GM12878 (cell line): ENCODE measurements around the gene JHY. TPM values are rescaled to one million over a fixed set of nuclear protein-coding genes. Genes with fewer than 3 reads are reported as not detected.

Experiments used
- ATAC-seq: fragments of 200-7000 bp; cut with Tn5 transposase; 3 replicates; pipeline ENCODE4 v1.9.1; 2020; ENCODE audit warnings: mild to moderate bottlenecking, moderate library complexity
- BruUV-seq: library from RNA; stranded (reverse); fragments of 400-500 nt; replicated peaks from 2 replicates; lab custom pipeline; 2021; lab: Mats Ljungman, UMichigan
- CTCF ChIA-PET: fragments of 300-600 bp; sonication (Branson Sonifier 250); formaldehyde crosslinking; extraction: SDS; loops from one replicate; lab custom pipeline; 2021; ENCODE audit warnings: inconsistent platforms; lab: Yijun Ruan, JAX
- POLR2A ChIA-PET: fragments of 350-600 bp; formaldehyde crosslinking; extraction: SDS; loops from one replicate; lab custom pipeline; 2021; ENCODE audit warnings: inconsistent platforms; lab: Charles Lee
- RAD21 ChIA-PET: fragments of 300-600 bp; sonication (Branson Sonifier 250); formaldehyde crosslinking; loops from one replicate; lab custom pipeline; 2023; ENCODE audit warnings: antibody characterized with exemption; ENCODE audit not compliant: unreplicated experiment; lab: Charles Lee
- SMC1A ChIA-PET: fragments of 300-600 bp; sonication (Branson Sonifier 250); formaldehyde crosslinking; loops from one replicate; lab custom pipeline; 2023; ENCODE audit not compliant: unreplicated experiment, uncharacterized antibody; lab: Charles Lee
- DNase-seq: peaks from one replicate; pipeline ENCODE4 v3.0.0-alpha.2; 2011; ENCODE audit warnings: low read depth, low spot score
- FAIRE-seq: peaks from 3 replicates; lab custom pipeline; 2011; peaks lifted over from hg19 to GRCh38; lab: Jason Lieb, UNC
- H2AFZ ChIP-seq: 2 replicates; pipeline ENCODE4 v1.6.0; 2011; ENCODE audit warnings: low read depth, low read length, control low read depth; ENCODE audit not compliant: control insufficient read depth
- H3K27ac ChIP-seq: 2 replicates; pipeline ENCODE4 v1.5.1; 2011; ENCODE audit warnings: control low read depth; ENCODE audit not compliant: control insufficient read depth, insufficient read depth
- H3K27me3 ChIP-seq, 2 experiments: replicated peaks in 1 of 2; 2 replicates each; pipeline versions ENCODE4 v1.6.0 to v1.6.1; 2011; ENCODE audit warnings: low read length in 1 of 2; ENCODE audit not compliant: control insufficient read depth in 2 of 2, insufficient read depth in 2 of 2
- H3K36me3 ChIP-seq, 2 experiments: 2 replicates each; pipeline ENCODE4 v1.5.1; 2011; ENCODE audit warnings: low read length in 1 of 2; ENCODE audit not compliant: control insufficient read depth in 2 of 2, insufficient read depth in 2 of 2
- H3K4me1 ChIP-seq: 2 replicates; pipeline ENCODE4 v1.6.1; 2011; ENCODE audit warnings: mild to moderate bottlenecking, low read length, moderate library complexity, mixed read lengths; ENCODE audit not compliant: control insufficient read depth, insufficient read depth
- H3K4me2 ChIP-seq: 2 replicates; pipeline ENCODE4 v1.6.0; 2011; ENCODE audit warnings: control low read depth; ENCODE audit not compliant: control insufficient read depth, insufficient read depth
- H3K4me3 ChIP-seq: fragments of 200-600 bp; sonication (generic); 2 replicates; pipeline ENCODE4 v1.5.1; 2016
- H3K79me2 ChIP-seq: 2 replicates; pipeline ENCODE4 v1.6.0; 2011; ENCODE audit warnings: low read length; ENCODE audit not compliant: control insufficient read depth, insufficient read depth
- H3K9ac ChIP-seq: 2 replicates; pipeline ENCODE4 v1.8.0; 2011; ENCODE audit warnings: low read length, control low read depth, mixed read lengths; ENCODE audit not compliant: control insufficient read depth, insufficient read depth
- H3K9me3 ChIP-seq: replicated peaks from 3 replicates; pipeline ENCODE4 v1.5.1; 2011; ENCODE audit warnings: mild to moderate bottlenecking, low read length; ENCODE audit not compliant: control insufficient read depth, insufficient read depth
- H4K20me1 ChIP-seq: 2 replicates; pipeline ENCODE4 v1.6.0; 2011; ENCODE audit not compliant: control insufficient read depth, insufficient read depth
- ATF7 ChIP-seq: fragments of 450-650 bp; IDR thresholded peaks from 2 replicates; pipeline ENCODE4 v1.6.1; 2016; ENCODE audit warnings: low read depth, mild to moderate bottlenecking
- BACH1 ChIP-seq: fragments of 450-650 bp; IDR thresholded peaks from 2 replicates; pipeline ENCODE4 v1.6.1; 2017; ENCODE audit warnings: mild to moderate bottlenecking, borderline replicate concordance
- CHD2 ChIP-seq: IDR thresholded peaks from 2 replicates; pipeline ENCODE4 v1.6.1; 2011; ENCODE audit warnings: low read depth, low read length, improper control_type of control experiment, borderline replicate concordance
- CTCF ChIP-seq, 3 experiments: IDR thresholded peaks in 2 of 3; conservative IDR thresholded peaks in 1 of 3; 2 replicates each; pipeline ENCODE4 v1.5.1; 2011; ENCODE audit warnings: low read depth in 3 of 3, low read length in 3 of 3, mild to moderate bottlenecking in 3 of 3, control low read depth in 2 of 3, moderate library complexity in 2 of 3, inconsistent platforms in 1 of 3, mixed read lengths in 1 of 3; ENCODE audit not compliant: control insufficient read depth in 2 of 3, insufficient read depth in 1 of 3; ENCODE audit errors: extremely low read depth in 1 of 3
- DPF2 ChIP-seq: fragments of 450-650 bp; IDR thresholded peaks from 2 replicates; pipeline ENCODE4 v1.6.1; 2017; ENCODE audit warnings: mild to moderate bottlenecking
- ETV6 ChIP-seq, 2 experiments: fragments of 450-650 bp in 1 of 2; IDR thresholded peaks in 1 of 2; conservative IDR thresholded peaks in 1 of 2; 2 replicates each; pipeline ENCODE4 v1.6.1; 2014; ENCODE audit warnings: antibody characterized with exemption in 1 of 2, borderline replicate concordance in 1 of 2, low read depth in 1 of 2, mild to moderate bottlenecking in 1 of 2, moderate library complexity in 1 of 2
- MTA2 ChIP-seq: fragments of 450-650 bp; IDR thresholded peaks from 2 replicates; pipeline ENCODE4 v1.6.1; 2016; ENCODE audit warnings: low read depth, mild to moderate bottlenecking, moderate library complexity
- POLR2A ChIP-seq: IDR thresholded peaks from 2 replicates; pipeline ENCODE4 v1.6.1; 2011; ENCODE audit warnings: low read depth, mild to moderate bottlenecking, low read length
- RAD21 ChIP-seq: IDR thresholded peaks from 2 replicates; pipeline ENCODE4 v1.6.1; 2011; ENCODE audit warnings: mild to moderate bottlenecking, low read depth, low read length, moderate library complexity; ENCODE audit not compliant: insufficient read depth
- RAD51 ChIP-seq: fragments of 450-650 bp; IDR thresholded peaks from 2 replicates; pipeline ENCODE4 v1.6.1; 2016; ENCODE audit warnings: moderate library complexity, mild to moderate bottlenecking, inconsistent platforms
- RBBP5 ChIP-seq: fragments of 200-600 bp; sonication (generic); conservative IDR thresholded peaks from 2 replicates; pipeline ENCODE4 v1.6.1; 2016
- SIN3A ChIP-seq: IDR thresholded peaks from 2 replicates; pipeline ENCODE4 v1.6.1; 2012; ENCODE audit warnings: low read depth, low read length, improper control_type of control experiment
- USF2 ChIP-seq: IDR thresholded peaks from 2 replicates; pipeline ENCODE4 v1.6.1; 2011; ENCODE audit warnings: low read depth, low read length, improper control_type of control experiment, borderline replicate concordance
- WGBS: methylation state at CpG from one replicate; pipeline ENCODE4 v1.1.6; 2016; ENCODE audit warnings: low lambda C conversion rate; ENCODE audit not compliant: insufficient replicate concordance, insufficient coverage; ENCODE audit errors: missing lambda C conversion rate; 5-methylcytosine and 5-hydroxymethylcytosine counted together
- in situ Hi-C: fragments of 300-500 bp; cut with MboI; formaldehyde crosslinking; loops from 9 replicates; pipeline ENCODE4 v1.14.3; 2018; ENCODE audit warnings: mixed read lengths
- intact Hi-C: fragments of 100-400 bp; cut with micrococcal nuclease; formaldehyde crosslinking; loops from one replicate; pipeline ENCODE4 v1.14.2; 2022; ENCODE audit not compliant: unreplicated experiment
- polyA plus RNA-seq, 11 experiments: library from polyadenylated mRNA; depleted of rRNA in 4 of 11; unstranded in 6 of 11; stranded (reverse) in 5 of 11; fragments of >200 nt; fragmentation: Nextera tagmentation in 4 of 11; fragmentation: Illumina TruSeq in 1 of 11; extraction: Ambion mirVana in 4 of 11; extraction: Trizol in 1 of 11; gene quantifications; 1 replicate in 1 of 11; 2 replicates in 10 of 11; pipeline versions ENCODE4 v1.2.1 to v1.2.3, GENCODE V29; 2011 to 2016; ENCODE audit warnings: inconsistent platforms in 2 of 11, missing spikeins in 2 of 11, low read depth in 1 of 11
- total RNA-seq, 4 experiments: library from RNA; depleted of rRNA in 3 of 4; stranded (reverse); fragments of >200 nt in 3 of 4; fragmentation: Illumina TruSeq in 1 of 4; extraction: Trizol in 1 of 4; gene quantifications; 2 replicates each; pipeline versions ENCODE4 v1.2.1 to v1.2.3, GENCODE V29; 2013 to 2021
- TF ChIP-seq, protein P1 (sequence below): fragments of 450-650 bp; formaldehyde crosslinking; IDR thresholded peaks from 2 replicates; pipeline ENCODE4 v1.5.0; 2022; ENCODE audit warnings: mild to moderate bottlenecking, missing genetic modification characterization

The JHY gene
- total and polyA plus RNA-seq, 10 of the 15 experiments (the other 5 are each of a cell fraction or from before 2014, with no cell fraction given), result 0.90 to 7.1 (median 5.5) TPM

DNA sequence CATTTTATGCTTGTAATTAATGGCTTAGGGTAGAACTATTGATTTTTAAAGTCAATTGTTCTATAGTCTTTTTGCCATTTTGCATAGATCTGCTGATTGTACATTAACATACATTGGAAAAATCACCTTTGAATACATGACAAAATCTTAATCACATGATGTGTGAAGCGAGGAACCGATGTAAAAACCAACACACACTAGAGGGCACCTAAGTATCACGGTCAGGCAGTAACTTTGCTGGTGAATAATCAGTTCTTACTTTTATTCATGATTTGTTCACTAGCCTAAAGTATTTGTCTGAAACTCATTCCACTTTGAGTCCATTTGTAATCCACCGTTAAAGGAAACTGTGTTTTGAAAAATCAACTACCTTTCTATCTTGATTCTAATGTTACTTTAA, 28.2 kb downstream of the JHY start:
- no peak overlapping the region for H3K9ac ChIP-seq
- H3K27me3 ChIP-seq, result no peaks in the 10 kb centered on the region
- H3K4me1 ChIP-seq, result no peaks in the 10 kb centered on the region
- DNase-seq, result no peak
- H4K20me1 ChIP-seq, result no peaks in the 10 kb centered on the region
- SMC1A ChIA-PET, result no interaction called here
- H3K4me3 ChIP-seq, result no peak overlapping the region
- in situ Hi-C loops (no loop called here), intact Hi-C loops (loop anchor here (1.0 kb wide), 1 partner anchor 113 kb away; no protein-coding TSS in a partner anchor)
- RAD21 ChIA-PET, result no interaction called here
- H3K36me3 ChIP-seq, result no peaks in the 10 kb centered on the region
- BruUV-seq, result no TSS peak
- H3K4me2 ChIP-seq, result no peak overlapping the region
- no peak for TF ChIP-seq MTA2
- TF ChIP-seq USF2, result no peak
- TF ChIP-seq SIN3A, result no peak
- TF ChIP-seq ETV6 (conservative IDR thresholded peaks at IDR 0.05 in 1 of 2, IDR thresholded peaks at IDR 0.05 in 1 of 2; ENCODE audit: borderline replicate concordance in 1 of 2, low read depth in 1 of 2), result no peak
- no peak for TF ChIP-seq DPF2
- peak; percentile 8 to 52 (median 14); a peak in 3 of 6 replicates for TF ChIP-seq CTCF (IDR thresholded peaks at IDR 0.05 in 2 of 3, conservative IDR thresholded peaks at IDR 0.05 in 1 of 3; ENCODE audit: control insufficient read depth in 2 of 3, extremely low read depth in 1 of 3, insufficient read depth in 1 of 3, low read depth in 3 of 3, low read length in 3 of 3)
- no peak for TF ChIP-seq ATF7
- peak; percentile 55 for TF ChIP-seq RAD21
- TF ChIP-seq, protein P1, sequence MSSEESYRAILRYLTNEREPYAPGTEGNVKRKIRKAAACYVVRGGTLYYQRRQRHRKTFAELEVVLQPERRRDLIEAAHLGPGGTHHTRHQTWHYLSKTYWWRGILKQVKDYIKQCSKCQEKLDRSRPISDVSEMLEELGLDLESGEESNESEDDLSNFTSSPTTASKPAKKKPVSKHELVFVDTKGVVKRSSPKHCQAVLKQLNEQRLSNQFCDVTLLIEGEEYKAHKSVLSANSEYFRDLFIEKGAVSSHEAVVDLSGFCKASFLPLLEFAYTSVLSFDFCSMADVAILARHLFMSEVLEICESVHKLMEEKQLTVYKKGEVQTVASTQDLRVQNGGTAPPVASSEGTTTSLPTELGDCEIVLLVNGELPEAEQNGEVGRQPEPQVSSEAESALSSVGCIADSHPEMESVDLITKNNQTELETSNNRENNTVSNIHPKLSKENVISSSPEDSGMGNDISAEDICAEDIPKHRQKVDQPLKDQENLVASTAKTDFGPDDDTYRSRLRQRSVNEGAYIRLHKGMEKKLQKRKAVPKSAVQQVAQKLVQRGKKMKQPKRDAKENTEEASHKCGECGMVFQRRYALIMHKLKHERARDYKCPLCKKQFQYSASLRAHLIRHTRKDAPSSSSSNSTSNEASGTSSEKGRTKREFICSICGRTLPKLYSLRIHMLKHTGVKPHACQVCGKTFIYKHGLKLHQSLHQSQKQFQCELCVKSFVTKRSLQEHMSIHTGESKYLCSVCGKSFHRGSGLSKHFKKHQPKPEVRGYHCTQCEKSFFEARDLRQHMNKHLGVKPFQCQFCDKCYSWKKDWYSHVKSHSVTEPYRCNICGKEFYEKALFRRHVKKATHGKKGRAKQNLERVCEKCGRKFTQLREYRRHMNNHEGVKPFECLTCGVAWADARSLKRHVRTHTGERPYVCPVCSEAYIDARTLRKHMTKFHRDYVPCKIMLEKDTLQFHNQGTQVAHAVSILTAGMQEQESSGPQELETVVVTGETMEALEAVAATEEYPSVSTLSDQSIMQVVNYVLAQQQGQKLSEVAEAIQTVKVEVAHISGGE, result no peak
- peak; percentile 61 for TF ChIP-seq RAD51
- no peak for TF ChIP-seq CHD2
- no peak for TF ChIP-seq BACH1
- no peak for TF ChIP-seq RBBP5
- no peak for TF ChIP-seq POLR2A
- POLR2A ChIA-PET, result no interaction called here
- ATAC-seq, result peak; percentile 70
- H3K27ac ChIP-seq, result no peak overlapping the region
- H3K9me3 ChIP-seq, result no peaks in the 10 kb centered on the region
- CTCF ChIA-PET, result interaction anchor here (0.6 to 1.6 kb wide), 2 partner anchors 48 to 110 kb away, joined by 3 to 5 read pairs; no protein-coding TSS in a partner anchor
- H3K79me2 ChIP-seq, result no peaks in the 10 kb centered on the region
- no peak overlapping the region for H2AFZ ChIP-seq
- 90% methylated on average over 4 of the region's 4 CpGs for WGBS
- FAIRE-seq, result no peak
